ENCODE results near the gene TBL1X. TPM values are rescaled to one million over a fixed set of nuclear protein-coding genes. Genes with fewer than 3 reads are reported as not detected.

Gene TBL1X
- total and polyA plus RNA-seq, 10 of the 15 experiments (the other 5 are each of a cell fraction or from before 2014, with no cell fraction given): 4.4 to 26.3 (median 10.6) TPM

DNA sequence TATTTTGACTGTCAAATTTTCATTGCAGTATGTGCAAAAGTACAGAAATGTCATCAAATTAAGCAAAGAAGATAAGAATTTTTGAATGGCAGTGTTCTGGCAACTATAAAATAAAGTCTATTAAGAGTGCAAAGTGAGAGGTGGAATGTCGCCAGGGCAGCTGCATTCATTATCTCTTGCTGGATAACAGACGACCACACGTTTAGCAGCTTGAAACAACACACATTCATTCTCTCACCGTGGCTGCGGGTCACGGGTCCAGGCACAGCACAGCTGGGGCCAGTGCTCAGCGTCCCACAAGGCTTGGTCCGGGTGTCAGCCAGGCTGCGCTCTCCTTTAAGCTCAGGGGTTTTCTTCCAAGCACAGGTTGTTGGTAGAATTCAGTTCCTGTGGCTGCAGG, 186.9 kb downstream of the TBL1X start (continued):
- no peak for TF ChIP-seq CUX1 (IDR thresholded peaks at IDR 0.05; ENCODE audit: insufficient replicate concordance, low read depth, low read length)
- no peak for TF ChIP-seq ESRRA (IDR thresholded peaks at IDR 0.05; ENCODE audit: low read length)
- no peak for TF ChIP-seq ZNF592 (IDR thresholded peaks at IDR 0.05)
- TF ChIP-seq, protein P1, sequence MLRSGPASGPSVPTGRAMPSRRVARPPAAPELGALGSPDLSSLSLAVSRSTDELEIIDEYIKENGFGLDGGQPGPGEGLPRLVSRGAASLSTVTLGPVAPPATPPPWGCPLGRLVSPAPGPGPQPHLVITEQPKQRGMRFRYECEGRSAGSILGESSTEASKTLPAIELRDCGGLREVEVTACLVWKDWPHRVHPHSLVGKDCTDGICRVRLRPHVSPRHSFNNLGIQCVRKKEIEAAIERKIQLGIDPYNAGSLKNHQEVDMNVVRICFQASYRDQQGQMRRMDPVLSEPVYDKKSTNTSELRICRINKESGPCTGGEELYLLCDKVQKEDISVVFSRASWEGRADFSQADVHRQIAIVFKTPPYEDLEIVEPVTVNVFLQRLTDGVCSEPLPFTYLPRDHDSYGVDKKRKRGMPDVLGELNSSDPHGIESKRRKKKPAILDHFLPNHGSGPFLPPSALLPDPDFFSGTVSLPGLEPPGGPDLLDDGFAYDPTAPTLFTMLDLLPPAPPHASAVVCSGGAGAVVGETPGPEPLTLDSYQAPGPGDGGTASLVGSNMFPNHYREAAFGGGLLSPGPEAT (IDR thresholded peaks at IDR 0.05; ENCODE audit: low read depth): no peak
- no peak for TF ChIP-seq MXI1 (IDR thresholded peaks at IDR 0.05; ENCODE audit: low read depth, low read length)
- TF ChIP-seq EZH2 (IDR thresholded peaks at IDR 0.05; ENCODE audit: borderline replicate concordance, control insufficient read depth, low read depth, low read length): no peak
- TF ChIP-seq NFIC (IDR thresholded peaks at IDR 0.05; ENCODE audit: low read depth, low read length): no peak

Data from GM12878 (cell line).